ENCODE measurements around the gene RAB15.
A peak's percentile ranks its signal among the peaks of the same experiment; 100 is the strongest.

Gene RAB15

GRCh38 chr14:64971943-64972791 is at the start of gene RAB15:
Gene RAB15 (minus strand): TSS chr14:64972336. CDS start chr14:64972076, 260 bp downstream.
- H3K4me3 Mint-ChIP-seq = peak within 1 kb of the TSS; percentile 86
- H3K4me1 Mint-ChIP-seq (ENCODE audit: low read depth) = peaks cover 8% of the 10 kb centered on the region
- H3K27ac Mint-ChIP-seq = peak within 1 kb of the TSS; percentile 46
- H3K9me3 Mint-ChIP-seq (ENCODE audit: low read depth) = no peaks in the 10 kb centered on the region
- peaks cover 2% of the 10 kb centered on the region for H3K36me3 Mint-ChIP-seq
- no peaks in the 10 kb centered on the region for H3K27me3 Mint-ChIP-seq

- Mint-ChIP-seq H3K27ac (peak overlapping the region; percentile 46), H3K9me3 (ENCODE audit: low read depth) (no peaks in the 10 kb centered on the region), H3K4me3 (no peak overlapping the region), H3K27me3 (no peaks in the 10 kb centered on the region), H3K4me1 (ENCODE audit: low read depth) (no peaks in the 10 kb centered on the region), H3K36me3 (peaks cover 4% of the 10 kb centered on the region)
Measured at GRCh38 chr14:65019944-65020566, 47.9 kb upstream of the RAB15 start.

GRCh38 chr14:65016471-65016870 is 44.3 kb upstream of the RAB15 start:
- Mint-ChIP-seq H3K4me1 (ENCODE audit: low read depth) (no peaks in the 10 kb centered on the region), H3K36me3 (peaks cover 7% of the 10 kb centered on the region), H3K27me3 (no peaks in the 10 kb centered on the region), H3K4me3 (no peak overlapping the region), H3K27ac (no peak overlapping the region), H3K9me3 (ENCODE audit: low read depth) (no peaks in the 10 kb centered on the region)

GRCh38 chr14:65015391-65015790 is 43.3 kb upstream of the RAB15 start:
- Mint-ChIP-seq H3K36me3 (peaks cover 7% of the 10 kb centered on the region), H3K4me3 (no peak overlapping the region), H3K9me3 (ENCODE audit: low read depth) (no peaks in the 10 kb centered on the region), H3K27me3 (no peaks in the 10 kb centered on the region), H3K4me1 (ENCODE audit: low read depth) (no peaks in the 10 kb centered on the region), H3K27ac (no peak overlapping the region)

- H3K27me3 Mint-ChIP-seq = no peaks in the 10 kb centered on the region
Measured at GRCh38 chr14:65012353-65012752, 40.2 kb upstream of the RAB15 start.

GRCh38 chr14:65011538-65011937 is 39.4 kb upstream of the RAB15 start:
- H3K9me3 Mint-ChIP-seq (ENCODE audit: low read depth) = no peaks in the 10 kb centered on the region
- no peaks in the 10 kb centered on the region for H3K27me3 Mint-ChIP-seq
- H3K4me3 Mint-ChIP-seq = no peak overlapping the region
- H3K36me3 Mint-ChIP-seq = peaks cover 13% of the 10 kb centered on the region
- H3K4me1 Mint-ChIP-seq (ENCODE audit: low read depth) = no peaks in the 10 kb centered on the region
- no peak overlapping the region for H3K27ac Mint-ChIP-seq

More at GRCh38 chr14:65012353-65012752, 40.2 kb upstream of the RAB15 start:
- peaks cover 10% of the 10 kb centered on the region for H3K36me3 Mint-ChIP-seq
- H3K4me3 Mint-ChIP-seq = no peak overlapping the region
- no peaks in the 10 kb centered on the region for H3K4me1 Mint-ChIP-seq (ENCODE audit: low read depth)
- H3K27ac Mint-ChIP-seq = no peak overlapping the region
- H3K9me3 Mint-ChIP-seq (ENCODE audit: low read depth) = no peaks in the 10 kb centered on the region

- no peak overlapping the region for H3K27ac Mint-ChIP-seq
- no peak overlapping the region for H3K4me3 Mint-ChIP-seq
- H3K27me3 Mint-ChIP-seq = no peaks in the 10 kb centered on the region
- no peaks in the 10 kb centered on the region for H3K9me3 Mint-ChIP-seq (ENCODE audit: low read depth)
- peaks cover 12% of the 10 kb centered on the region for H3K36me3 Mint-ChIP-seq
- H3K4me1 Mint-ChIP-seq (ENCODE audit: low read depth) = no peaks in the 10 kb centered on the region
Measured at GRCh38 chr14:65010211-65010931, 38.2 kb upstream of the RAB15 start.

GRCh38 chr14:65007202-65007601 is 35.1 kb upstream of the RAB15 start:
- H3K4me3 Mint-ChIP-seq = no peak overlapping the region
- H3K36me3 Mint-ChIP-seq = peaks cover 10% of the 10 kb centered on the region
- peaks cover 15% of the 10 kb centered on the region for H3K4me1 Mint-ChIP-seq (ENCODE audit: low read depth)
- H3K9me3 Mint-ChIP-seq (ENCODE audit: low read depth) = no peaks in the 10 kb centered on the region
- no peak overlapping the region for H3K27ac Mint-ChIP-seq
- H3K27me3 Mint-ChIP-seq = no peaks in the 10 kb centered on the region

GRCh38 chr14:65006261-65006721 is 34.2 kb upstream of the RAB15 start:
- H3K9me3 Mint-ChIP-seq (ENCODE audit: low read depth) = no peaks in the 10 kb centered on the region
- peaks cover 18% of the 10 kb centered on the region for H3K4me1 Mint-ChIP-seq (ENCODE audit: low read depth)
- peaks cover 10% of the 10 kb centered on the region for H3K36me3 Mint-ChIP-seq
- H3K27ac Mint-ChIP-seq = no peak overlapping the region
- H3K27me3 Mint-ChIP-seq = no peaks in the 10 kb centered on the region
- no peak overlapping the region for H3K4me3 Mint-ChIP-seq

- Mint-ChIP-seq H3K4me3 (no peak overlapping the region), H3K9me3 (ENCODE audit: low read depth) (no peaks in the 10 kb centered on the region), H3K36me3 (peaks cover 11% of the 10 kb centered on the region), H3K27me3 (no peaks in the 10 kb centered on the region), H3K4me1 (ENCODE audit: low read depth) (peaks cover 25% of the 10 kb centered on the region), H3K27ac (peak overlapping the region; percentile 46)
Measured at GRCh38 chr14:65003394-65003793, 31.3 kb upstream of the RAB15 start.

- Mint-ChIP-seq H3K9me3 (ENCODE audit: low read depth) (no peaks in the 10 kb centered on the region), H3K27ac (peak overlapping the region; percentile 24), H3K27me3 (no peaks in the 10 kb centered on the region), H3K4me3 (no peak overlapping the region), H3K36me3 (peaks cover 9% of the 10 kb centered on the region), H3K4me1 (ENCODE audit: low read depth) (peaks cover 30% of the 10 kb centered on the region)
Measured at GRCh38 chr14:65002586-65003210, 30.6 kb upstream of the RAB15 start.

- Mint-ChIP-seq H3K4me1 (ENCODE audit: low read depth) (peaks cover 36% of the 10 kb centered on the region), H3K4me3 (no peak overlapping the region), H3K9me3 (ENCODE audit: low read depth) (no peaks in the 10 kb centered on the region), H3K27me3 (no peaks in the 10 kb centered on the region), H3K36me3 (peaks cover 9% of the 10 kb centered on the region), H3K27ac (no peak overlapping the region)
Measured at GRCh38 chr14:65001723-65002122, 29.6 kb upstream of the RAB15 start.

GRCh38 chr14:65000898-65001591 is 28.9 kb upstream of the RAB15 start:
- no peaks in the 10 kb centered on the region for H3K27me3 Mint-ChIP-seq
- no peak overlapping the region for H3K4me3 Mint-ChIP-seq
- peaks cover 8% of the 10 kb centered on the region for H3K36me3 Mint-ChIP-seq
- H3K4me1 Mint-ChIP-seq (ENCODE audit: low read depth) = peaks cover 39% of the 10 kb centered on the region
- no peak overlapping the region for H3K27ac Mint-ChIP-seq
- no peaks in the 10 kb centered on the region for H3K9me3 Mint-ChIP-seq (ENCODE audit: low read depth)

- H3K27ac Mint-ChIP-seq = peak overlapping the region; percentile 76
- H3K4me3 Mint-ChIP-seq = no peak overlapping the region
- H3K36me3 Mint-ChIP-seq = peaks cover 4% of the 10 kb centered on the region
- peaks cover 34% of the 10 kb centered on the region for H3K4me1 Mint-ChIP-seq (ENCODE audit: low read depth)
- no peaks in the 10 kb centered on the region for H3K9me3 Mint-ChIP-seq (ENCODE audit: low read depth)
- H3K27me3 Mint-ChIP-seq = no peaks in the 10 kb centered on the region
Measured at GRCh38 chr14:64998455-64998931, 26.4 kb upstream of the RAB15 start.

All from activated naive CD8-positive, alpha-beta T cell (primary cell).